HG03108 (cell line): Measurements from ENCODE around the gene MYO15A.

ENCODE experiments used
- ATAC-seq: cut with Tn5 transposase; IDR thresholded peaks from one replicate; pipeline ENCODE4 v1.9.1; 2021; ENCODE audit warnings: moderate library complexity; ENCODE audit not compliant: unreplicated experiment

The MYO15A gene

GRCh38 chr17:18157354-18157985, 48.9 kb downstream of the MYO15A start:
- ATAC-seq: no peak

GRCh38 chr17:18158022-18158600, 49.6 kb downstream of the MYO15A start:
- no peak for ATAC-seq

DNA sequence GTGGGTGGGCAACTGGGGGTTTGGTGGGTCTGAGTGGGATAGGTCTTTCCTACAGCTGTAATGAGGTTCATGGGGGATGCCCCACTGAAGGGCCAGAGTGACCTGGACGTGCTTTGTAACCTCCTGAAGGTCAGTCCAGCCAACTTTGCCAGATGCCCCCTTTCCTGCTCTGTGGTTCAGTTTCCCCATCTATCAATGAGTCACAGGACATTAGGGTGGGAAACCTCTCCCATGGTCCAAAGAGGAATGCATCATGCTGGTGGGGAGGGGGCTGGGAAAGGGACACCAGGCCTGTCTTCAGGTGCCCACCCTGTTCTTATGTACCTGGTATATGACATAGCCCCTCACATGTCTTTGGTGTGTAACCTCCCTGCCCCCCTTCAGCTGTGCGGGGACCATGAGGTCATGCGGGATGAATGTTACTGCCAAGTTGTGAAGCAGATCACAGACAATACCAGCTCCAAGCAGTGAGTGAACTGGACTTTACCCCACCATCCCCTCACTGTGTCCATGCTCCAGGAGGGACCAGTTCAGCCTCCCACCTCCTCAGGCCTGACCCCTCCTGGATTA, 51.1 kb downstream of the MYO15A start:
- ATAC-seq: no peak

DNA sequence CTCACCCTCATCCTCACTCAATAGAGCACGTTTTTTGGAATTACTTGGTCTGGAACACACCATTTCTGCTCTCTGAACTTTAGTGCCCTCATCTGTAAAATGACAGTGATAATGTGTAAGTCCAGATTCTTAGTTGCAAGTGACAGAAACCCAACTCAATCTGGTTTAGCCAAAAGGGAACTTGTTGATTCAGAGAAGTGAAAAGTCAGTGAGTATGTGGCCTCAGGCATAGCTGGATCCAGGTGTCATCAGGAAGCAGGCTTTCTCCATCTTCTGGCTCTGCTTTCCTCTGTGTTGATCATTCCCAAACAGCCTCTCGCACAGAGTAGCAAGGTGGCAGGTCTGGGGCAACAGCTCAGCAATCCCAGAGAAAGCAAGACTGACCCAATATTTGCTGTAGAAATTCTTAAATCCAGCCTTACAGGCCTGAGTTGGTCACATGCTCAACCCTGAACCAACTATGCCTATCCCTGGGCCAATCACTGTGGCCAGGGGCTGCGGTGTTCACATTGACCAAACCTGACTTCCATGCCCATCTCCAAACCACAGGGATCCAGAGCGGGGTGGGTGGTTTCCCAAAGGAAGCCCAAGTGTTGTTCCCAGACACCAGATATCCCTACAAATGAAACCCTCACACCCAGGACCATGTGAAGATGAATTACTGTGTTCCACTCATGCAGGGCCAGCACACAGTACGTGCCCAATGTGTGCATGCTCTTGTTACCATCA, 51.7 kb downstream of the MYO15A start:
- ATAC-seq: no peak

GRCh38 chr17:18161207-18162145, 52.9 kb downstream of the MYO15A start:
- peak; percentile 46 for ATAC-seq

- ATAC-seq: no peak
Measured at GRCh38 chr17:18163547-18163946, 55.0 kb downstream of the MYO15A start.

DNA sequence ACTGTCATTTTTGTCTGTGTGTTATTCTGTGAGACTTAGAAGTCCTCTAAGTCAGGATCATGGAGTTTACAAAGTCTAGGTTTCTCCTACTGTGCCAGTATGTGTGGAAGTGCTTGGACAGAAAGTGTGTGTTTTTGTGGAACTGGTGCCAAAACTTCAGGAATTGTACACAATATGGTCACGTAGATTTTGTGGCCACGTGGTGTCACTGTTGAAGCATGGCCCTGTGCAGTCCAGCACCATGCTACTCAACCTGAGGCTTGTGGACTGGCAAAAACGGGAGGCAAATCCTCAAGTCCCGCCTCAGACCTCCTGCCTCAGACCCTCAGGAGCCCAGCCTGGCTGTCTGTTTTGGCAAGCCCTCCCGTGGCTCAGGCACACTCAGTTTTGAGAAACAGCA, 58.3 kb downstream of the MYO15A start:
- ATAC-seq: no peak

DNA sequence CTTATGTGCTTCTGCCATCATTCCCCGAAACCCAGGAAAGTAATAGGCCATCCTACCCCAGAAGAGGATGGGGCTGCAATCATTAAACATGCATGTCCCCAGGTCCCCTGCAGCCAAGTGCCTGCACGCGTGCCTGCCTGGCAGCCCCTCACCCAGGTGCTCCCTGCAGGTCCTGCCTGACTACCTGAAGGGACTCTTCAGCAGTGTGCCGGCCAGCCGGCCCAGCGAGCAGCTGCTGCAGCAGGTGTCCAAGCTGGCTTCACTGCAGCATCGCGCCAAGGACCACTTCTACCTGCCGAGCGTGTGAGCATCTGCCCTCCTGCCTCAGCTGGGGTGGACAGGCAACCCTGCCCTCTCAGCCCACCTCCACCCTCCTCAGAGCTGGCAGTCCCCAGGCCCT, 58.9 kb downstream of the MYO15A start:
- ATAC-seq: no peak

- ATAC-seq: no peak
Measured at GRCh38 chr17:18172531-18173278, 64.1 kb downstream of the MYO15A start.

DNA sequence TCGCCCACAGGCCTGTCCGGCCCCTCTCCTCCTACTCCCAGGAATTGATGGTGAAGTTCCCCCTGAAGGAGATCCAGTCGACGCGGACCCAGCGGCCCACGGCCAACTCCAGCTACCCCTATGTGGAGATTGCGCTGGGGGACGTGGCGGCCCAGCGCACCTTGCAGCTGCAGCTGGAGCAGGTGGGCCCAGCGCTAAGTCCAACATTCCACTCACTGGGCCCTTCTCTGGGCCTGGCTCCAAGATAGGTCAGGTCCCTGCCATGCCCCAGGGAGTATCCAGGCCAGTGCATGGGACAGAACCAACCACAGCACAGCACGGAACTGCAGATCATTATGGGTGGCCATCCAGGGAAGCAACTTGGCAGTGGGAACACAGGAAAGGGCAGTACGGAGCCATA, 65.2 kb downstream of the MYO15A start:
- no peak for ATAC-seq

DNA sequence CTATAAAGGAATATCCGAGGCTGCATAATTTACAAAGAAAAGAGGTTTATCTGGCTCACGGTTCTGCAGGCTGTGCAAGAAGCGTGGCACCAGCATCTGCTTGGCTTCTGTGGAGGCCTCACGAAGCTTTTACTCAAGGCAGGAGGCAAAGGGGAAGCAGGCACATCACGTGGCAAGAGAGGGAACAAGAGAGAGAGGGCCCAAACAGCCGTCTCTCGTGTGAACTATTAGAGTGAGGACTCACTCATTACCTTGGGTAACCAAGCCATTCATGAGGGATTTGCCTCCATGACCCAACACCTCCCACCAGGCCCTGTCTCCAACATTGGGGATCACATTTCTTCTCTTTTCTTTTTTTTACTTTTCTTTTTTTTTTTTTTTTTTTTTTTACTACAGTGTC, 67.6 kb downstream of the MYO15A start:
- no peak for ATAC-seq

DNA sequence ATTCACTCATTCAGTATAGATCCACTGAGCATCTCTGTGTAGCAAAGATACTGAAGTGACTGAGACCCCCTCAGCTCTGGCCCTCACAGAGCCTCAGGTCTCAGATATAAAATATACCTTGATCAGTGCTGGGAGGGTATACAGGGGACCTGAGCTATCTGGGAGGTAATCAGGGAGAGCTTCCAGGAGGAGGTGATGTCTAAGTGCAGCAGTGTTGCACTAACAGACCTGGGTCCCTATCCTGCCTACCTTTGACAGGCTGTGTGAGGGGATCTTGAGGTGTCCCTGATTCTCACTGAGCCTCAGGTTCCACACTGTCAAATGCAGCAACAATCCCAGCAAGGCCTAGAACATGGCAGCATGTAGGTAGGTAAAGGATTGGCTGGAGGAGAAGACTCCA, 68.6 kb downstream of the MYO15A start:
- ATAC-seq: no peak

- ATAC-seq: no peak
Measured at GRCh38 chr17:18177722-18178121, 69.2 kb downstream of the MYO15A start.

GRCh38 chr17:18179196-18179595, 70.6 kb downstream of the MYO15A start:
- ATAC-seq: no peak

DNA sequence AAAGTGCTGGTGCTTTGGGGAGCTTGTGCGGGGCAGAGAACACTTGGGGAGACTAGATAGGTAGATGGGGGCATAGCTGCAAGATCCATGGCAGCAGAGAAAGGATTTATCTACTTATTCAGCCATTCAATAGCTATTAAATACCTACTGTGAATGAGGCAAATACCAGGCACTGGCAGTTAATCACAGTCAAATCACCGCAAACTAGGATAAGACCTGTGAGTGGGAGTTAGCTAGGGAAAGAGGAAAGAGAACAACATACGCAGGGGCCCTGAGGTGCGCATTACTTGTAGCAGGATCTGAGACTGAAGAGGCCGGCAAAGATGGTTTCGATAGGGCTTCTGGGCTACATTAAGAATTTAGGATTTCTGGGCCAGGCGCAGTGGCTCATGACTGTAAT, 71.2 kb downstream of the MYO15A start:
- no peak for ATAC-seq

GRCh38 chr17:18181358-18181757, 72.8 kb downstream of the MYO15A start:
- no peak for ATAC-seq

- ATAC-seq: no peak
Measured at GRCh38 chr17:18182110-18182977, 73.8 kb downstream of the MYO15A start.

GRCh38 chr17:18182978-18183333, 74.4 kb downstream of the MYO15A start:
- peak; percentile 35 for ATAC-seq
